K562 (cell line): ENCODE data around the gene TNN. TPM values are rescaled to one million over a fixed set of nuclear protein-coding genes. Genes with fewer than 3 reads are reported as not detected.

Experiments
- AFF4 ChIP-seq: sonication (generic); formaldehyde crosslinking; IDR thresholded peaks from 2 replicates; pipeline ENCODE4 v1.8.0; 2023; ENCODE audit warnings: mild to moderate bottlenecking, missing genetic modification reagents
- GATAD2A ChIP-seq: fragments of 450-650 bp; IDR thresholded peaks from 2 replicates; pipeline ENCODE4 v1.6.1; 2017
- GTF3C2 ChIP-seq: IDR thresholded peaks from 3 replicates; pipeline ENCODE4 v1.6.1; 2011; ENCODE audit warnings: borderline replicate concordance, mild to moderate bottlenecking, moderate library complexity; ENCODE audit not compliant: insufficient read length; ENCODE audit errors: extremely low read depth
- MIER1 ChIP-seq: fragments of 450-650 bp; IDR thresholded peaks from 2 replicates; pipeline ENCODE4 v1.6.1; 2016; ENCODE audit warnings: antibody characterized with exemption, mild to moderate bottlenecking, low read depth
- MLLT1 ChIP-seq, 2 experiments: fragments of 450-650 bp; IDR thresholded peaks; 2 replicates each; pipeline ENCODE4 v1.6.1; 2016
- MTA1 ChIP-seq: fragments of 450-650 bp; IDR thresholded peaks from 2 replicates; pipeline ENCODE4 v1.6.1; 2017; ENCODE audit warnings: borderline replicate concordance
- NFIC ChIP-seq: fragments of 450-650 bp; IDR thresholded peaks from 2 replicates; pipeline ENCODE4 v1.6.1; 2017; ENCODE audit warnings: mild to moderate bottlenecking, inconsistent platforms
- OTX1 ChIP-seq: fragments of 450-650 bp; formaldehyde crosslinking; IDR thresholded peaks from 2 replicates; pipeline ENCODE4 v1.4.0; 2022; ENCODE audit warnings: mild to moderate bottlenecking
- SNIP1 ChIP-seq: fragments of 450-650 bp; IDR thresholded peaks from 2 replicates; pipeline ENCODE4 v1.7.1; 2017; ENCODE audit warnings: low read depth, mild to moderate bottlenecking
- STAT5A ChIP-seq: IDR thresholded peaks from 2 replicates; pipeline ENCODE4 v1.6.1; 2012; ENCODE audit warnings: low read length, inconsistent platforms, borderline replicate concordance
- ZNF444 ChIP-seq: fragments of 250-450 bp; sonication (Bioruptor Pico); IDR thresholded peaks from 2 replicates; pipeline ENCODE4 v1.4.0; 2020; ENCODE audit warnings: mild to moderate bottlenecking, moderate library complexity
- ZNF609 ChIP-seq: sonication (generic); formaldehyde crosslinking; IDR thresholded peaks from 2 replicates; pipeline ENCODE4 v1.8.1; 2023; ENCODE audit warnings: missing genetic modification reagents, mild to moderate bottlenecking, borderline replicate concordance
- ZNF668 ChIP-seq: fragments of 250-450 bp; sonication (Bioruptor Pico); IDR thresholded peaks from 2 replicates; pipeline ENCODE4 v1.8.0; 2022; ENCODE audit warnings: mild to moderate bottlenecking, inconsistent platforms
- polyA plus RNA-seq, 8 experiments: library from polyadenylated mRNA; depleted of rRNA in 4 of 8; stranded (reverse) in 5 of 8; unstranded in 3 of 8; fragments of >200 nt; fragmentation: Nextera tagmentation in 2 of 8; fragmentation: Illumina TruSeq in 1 of 8; extraction: Ambion mirVana in 2 of 8; extraction: Trizol in 1 of 8; gene quantifications; 2 replicates each; pipeline versions ENCODE4 v1.2.1 to v1.2.3, GENCODE V29; 2011 to 2014; ENCODE audit warnings: inconsistent platforms in 1 of 8, missing spikeins in 1 of 8
- total RNA-seq, 7 experiments: library from RNA; depleted of rRNA in 6 of 7; stranded (reverse); fragments of >200 nt in 6 of 7; fragmentation: Illumina TruSeq in 2 of 7; extraction: Trizol in 2 of 7; gene quantifications; 2 replicates each; pipeline versions ENCODE4 v1.2.1 to v1.2.3, GENCODE V29; 2011 to 2021; ENCODE audit warnings: low replicate concordance in 1 of 7

The TNN gene
- total and polyA plus RNA-seq, 9 of the 15 experiments (the other 6 are each of a cell fraction or from before 2014, with no cell fraction given): 0.01 to 0.09 (median 0.07) TPM; not detected in 4

- no peak for TF ChIP-seq ZNF668 (CRISPR knock-in tag)
- TF ChIP-seq ZNF609 (CRISPR knock-in tag): no peak
- no peak for TF ChIP-seq ZNF444 (CRISPR knock-in tag)
- 0 out of 2 replicates have a peak, but pooled peaks have one; percentile 30 for TF ChIP-seq MIER1
- TF ChIP-seq STAT5A: peak; percentile 48; the same call in 1 of the 2 replicates
- peak; percentile 41; the same call in 1 of the 2 replicates for TF ChIP-seq OTX1 (CRISPR knock-in tag)
- no peak for TF ChIP-seq SNIP1
- TF ChIP-seq MLLT1 (IDR thresholded peaks at IDR 0.05): peak; percentile 57 to 72; a peak in 3 of 4 replicates
- no peak; the same call in 1 of the 2 replicates for TF ChIP-seq NFIC
- TF ChIP-seq AFF4 (CRISPR knock-in tag): peak; percentile 79; the same call in 1 of the 2 replicates
- TF ChIP-seq MTA1: peak; percentile 96
- TF ChIP-seq GATAD2A: no peak
- TF ChIP-seq GTF3C2: no peak
These were observed 44.4 kb upstream of the TNN start, which contains the start of gene MRPS14 (continued) for GRCh38 chr1:175023043-175023921.
